SK-N-SH (cell line): ENCODE data around the gene CCL28. TPM values are rescaled to one million over a fixed set of nuclear protein-coding genes. Genes with fewer than 3 reads are reported as not detected.

ENCODE experiments used
- CTCF ChIA-PET: fragments of 300-600, 350-600 bp; formaldehyde crosslinking; extraction: SDS; loops from one replicate; lab custom pipeline; 2021; lab: Yijun Ruan, JAX
- POLR2A ChIA-PET: fragments of 350-600 bp; sonication (Branson Sonifier 250); formaldehyde crosslinking; extraction: SDS; loops from one replicate; lab custom pipeline; 2020; ENCODE audit warnings: antibody characterized with exemption, inconsistent platforms; lab: Yijun Ruan, JAX
- DNase-seq: peaks from one replicate; pipeline ENCODE4 v3.0.0; 2012
- H2AFZ ChIP-seq: fragments of 200-600 bp; sonication (generic); 2 replicates; pipeline ENCODE4 v1.8.1; 2016; ENCODE audit warnings: antibody characterized with exemption, mild to moderate bottlenecking, low read depth
- H3F3A ChIP-seq: fragments of 200-600 bp; sonication (generic); replicated peaks from 2 replicates; pipeline ENCODE3; 2016; ENCODE audit warnings: antibody characterized with exemption, mild to moderate bottlenecking; ENCODE audit not compliant: insufficient read depth
- H3K27ac ChIP-seq, 2 experiments: fragments of 200-500 bp in 1 of 2; fragments of 200-600 bp in 1 of 2; sonication (Bioruptor generic) in 1 of 2; sonication (generic), shearing (Covaris generic) in 1 of 2; 2 replicates each; pipeline versions ENCODE4 v1.5.1 to v1.6.1; 2014 to 2016; ENCODE audit warnings: low read depth in 2 of 2, inconsistent platforms in 1 of 2, low read length in 1 of 2, mild to moderate bottlenecking in 1 of 2, mixed read lengths in 1 of 2
- H3K27me3 ChIP-seq: fragments of 200-600 bp; sonication (generic), shearing (Covaris generic); 2 replicates; pipeline ENCODE4 v1.6.1; 2016; ENCODE audit warnings: mixed run types; ENCODE audit not compliant: insufficient read depth
- H3K36me3 ChIP-seq, 2 experiments: fragments of 200-500 bp in 1 of 2; fragments of 200-600 bp in 1 of 2; sonication (Bioruptor generic) in 1 of 2; sonication (generic) in 1 of 2; replicated peaks in 1 of 2; 2 replicates each; pipeline versions ENCODE3 to v1.5.1; 2014 to 2016; ENCODE audit warnings: low read length in 1 of 2, mild to moderate bottlenecking in 1 of 2; ENCODE audit not compliant: insufficient read depth in 2 of 2, control insufficient read depth in 1 of 2
- H3K4me1 ChIP-seq, 2 experiments: fragments of 200-500 bp in 1 of 2; fragments of 200-600 bp in 1 of 2; sonication (Bioruptor generic) in 1 of 2; sonication (generic), shearing (Covaris generic) in 1 of 2; 2 replicates each; pipeline versions ENCODE4 v1.5.1 to v1.6.1; 2014 to 2016; ENCODE audit warnings: low read depth in 1 of 2, low read length in 1 of 2, mixed run types in 1 of 2; ENCODE audit not compliant: insufficient read depth in 2 of 2, control insufficient read depth in 1 of 2
- H3K4me2 ChIP-seq: fragments of 200-600 bp; sonication (generic), shearing (Covaris generic); 2 replicates; pipeline ENCODE4 v1.6.1; 2017; ENCODE audit warnings: mixed run types
- H3K4me3 ChIP-seq, 2 experiments: fragments of 200-500 bp in 1 of 2; fragments of 200-600 bp in 1 of 2; sonication (Bioruptor generic) in 1 of 2; sonication (generic), shearing (Covaris generic) in 1 of 2; 2 replicates each; pipeline versions ENCODE4 v1.5.1 to v1.8.1; 2014 to 2016; ENCODE audit warnings: low read depth in 2 of 2, inconsistent platforms in 1 of 2, low read length in 1 of 2, mild to moderate bottlenecking in 1 of 2, mixed read lengths in 1 of 2, moderate library complexity in 1 of 2
- H3K79me2 ChIP-seq: fragments of 200-600 bp; sonication (generic); 2 replicates; pipeline ENCODE4 v1.8.1; 2017; ENCODE audit warnings: mild to moderate bottlenecking; ENCODE audit not compliant: insufficient read depth
- H3K9ac ChIP-seq: fragments of 200-600 bp; sonication (generic); 2 replicates; pipeline ENCODE4 v1.6.1; 2017; ENCODE audit warnings: mixed run types
- H3K9me2 ChIP-seq: fragments of 200-600 bp; sonication (generic); 2 replicates; pipeline ENCODE4 v1.6.1; 2017; ENCODE audit warnings: mixed run types
- H3K9me3 ChIP-seq: fragments of 200-600 bp; sonication (generic); 2 replicates; pipeline ENCODE4 v1.6.1; 2017; ENCODE audit warnings: mixed run types, mild to moderate bottlenecking, moderate library complexity
- H4K20me1 ChIP-seq: fragments of 200-600 bp; sonication (generic); 2 replicates; pipeline ENCODE4 v1.6.1; 2017; ENCODE audit warnings: mild to moderate bottlenecking, mixed run types; ENCODE audit not compliant: insufficient read depth
- CHD2 ChIP-seq: fragments of 150-350 bp; IDR thresholded peaks from 2 replicates; pipeline ENCODE4 v1.6.1; 2018; ENCODE audit warnings: low read length; ENCODE audit not compliant: partially characterized antibody
- EP300 ChIP-seq, 2 experiments: IDR thresholded peaks; 2 replicates each; pipeline versions ENCODE4 v1.4.0 to v1.6.1; 2012; ENCODE audit warnings: borderline replicate concordance in 1 of 2, low read depth in 1 of 2, low read length in 1 of 2
- EZH2phosphoT487 ChIP-seq: fragments of 200-600 bp; sonication (generic); IDR thresholded peaks from 2 replicates; pipeline ENCODE4 v1.6.1; 2017; ENCODE audit warnings: low read depth, mixed run types, mild to moderate bottlenecking, antibody characterized with exemption, moderate library complexity, borderline replicate concordance
- GABPA ChIP-seq: IDR thresholded peaks from 2 replicates; pipeline ENCODE4 v1.4.0; 2012; ENCODE audit warnings: low read depth, mild to moderate bottlenecking
- GATA2 ChIP-seq: sonication (generic); formaldehyde crosslinking; IDR thresholded peaks from 2 replicates; pipeline ENCODE4 v1.5.0; 2020; ENCODE audit warnings: mild to moderate bottlenecking, missing genetic modification reagents
- IRF3 ChIP-seq: fragments of 150-350 bp; IDR thresholded peaks from 2 replicates; pipeline ENCODE4 v1.6.1; 2016; ENCODE audit warnings: mild to moderate bottlenecking, low read depth, low read length
- JUND ChIP-seq: IDR thresholded peaks from 2 replicates; pipeline ENCODE4 v1.4.0; 2012
- MAX ChIP-seq: IDR thresholded peaks from 2 replicates; pipeline ENCODE4 v1.4.0; 2012; ENCODE audit warnings: low read depth
- MEF2A ChIP-seq: IDR thresholded peaks from 2 replicates; pipeline ENCODE4 v1.4.0; 2012; ENCODE audit warnings: low read depth, borderline replicate concordance
- MXI1 ChIP-seq: IDR thresholded peaks from 2 replicates; pipeline ENCODE4 v1.6.1; 2012; ENCODE audit warnings: mild to moderate bottlenecking, low read depth, low read length, improper control_type of control experiment
- RCOR1 ChIP-seq: fragments of 150-350 bp; IDR thresholded peaks from 2 replicates; pipeline ENCODE4 v1.6.1; 2017; ENCODE audit warnings: antibody characterized with exemption, low read length
- REST ChIP-seq: IDR thresholded peaks from 2 replicates; pipeline ENCODE4 v1.6.1; 2012; ENCODE audit warnings: mild to moderate bottlenecking, low read depth, low read length, moderate library complexity
- RFX5 ChIP-seq: IDR thresholded peaks from 2 replicates; pipeline ENCODE4 v1.6.1; 2012; ENCODE audit warnings: mild to moderate bottlenecking, improper control_type of control experiment, low read length
- SIN3A ChIP-seq: IDR thresholded peaks from 2 replicates; pipeline ENCODE4 v1.6.1; 2012; ENCODE audit warnings: low read depth, mild to moderate bottlenecking, low read length, moderate library complexity, borderline replicate concordance
- SMC3 ChIP-seq: IDR thresholded peaks from 2 replicates; pipeline ENCODE4 v1.6.1; 2012; ENCODE audit warnings: low read depth, low read length, improper control_type of control experiment
- TCF12 ChIP-seq: IDR thresholded peaks from 2 replicates; pipeline ENCODE4 v1.4.0; 2012
- TEAD4 ChIP-seq: IDR thresholded peaks from 2 replicates; pipeline ENCODE4 v1.4.0; 2012; ENCODE audit warnings: mild to moderate bottlenecking, borderline replicate concordance; ENCODE audit not compliant: insufficient read depth
- YY1 ChIP-seq: IDR thresholded peaks from 2 replicates; pipeline ENCODE4 v1.4.0; 2012; ENCODE audit warnings: low read depth, mild to moderate bottlenecking
- ZBTB33 ChIP-seq: IDR thresholded peaks from 2 replicates; pipeline ENCODE4 v1.4.0; 2012; ENCODE audit warnings: low read depth, borderline replicate concordance
- WGBS: methylation state at CpG from one replicate; pipeline ENCODE4 v1.1.6; 2017; ENCODE audit warnings: low lambda C conversion rate; 5-methylcytosine and 5-hydroxymethylcytosine counted together
- polyA plus RNA-seq, 3 experiments: library from polyadenylated mRNA; depleted of rRNA; stranded (reverse); fragments of >200 nt; gene quantifications; 2 replicates each; pipeline ENCODE4 v1.2.3, GENCODE V29; 2012

Gene CCL28
- polyA plus RNA-seq, 1 of the 3 experiments (the other 2 are of a cell fraction), result not detected

- Histone ChIP-seq H2AFZ (no peak overlapping the region), H3K79me2 (no peaks in the 10 kb centered on the region), H3K4me1 (no peaks in the 10 kb centered on the region), H3K4me3 (no peak overlapping the region), H3F3A (peaks cover 3% of the 10 kb centered on the region), H3K9ac (no peak overlapping the region), H3K4me2 (no peak overlapping the region), H3K27ac (no peak overlapping the region), H3K36me3 (no peaks in the 10 kb centered on the region), H3K9me3 (no peaks in the 10 kb centered on the region), H3K9me2 (no peaks in the 10 kb centered on the region), H4K20me1 (no peaks in the 10 kb centered on the region), H3K27me3 (no peaks in the 10 kb centered on the region)
- TF ChIP-seq EP300 (IDR thresholded peaks at IDR 0.05; ENCODE audit: borderline replicate concordance in 1 of 2, low read depth in 1 of 2, low read length in 1 of 2) (no peak), JUND (no peak), MEF2A (no peak), TEAD4 (no peak), IRF3 (no peak)
- ChIA-PET CTCF (interaction anchor here (0.6 kb wide), 1 partner anchor 27 kb away, joined by 3 read pairs; no protein-coding TSS in a partner anchor), POLR2A (no interaction called here)
- no peak for DNase-seq
- WGBS, result 96% methylated on average over 3 of the region's 3 CpGs
These were observed 25.0 kb upstream of the CCL28 start for GRCh38 chr5:43437062-43437660.

GRCh38 chr5:43433382-43433781 is 21.2 kb upstream of the CCL28 start:
- H3K9me2 ChIP-seq, result no peaks in the 10 kb centered on the region
- H2AFZ ChIP-seq, result no peak overlapping the region
- no peaks in the 10 kb centered on the region for H3K36me3 ChIP-seq
- H3K79me2 ChIP-seq, result no peaks in the 10 kb centered on the region
- H3K4me3 ChIP-seq, result no peak overlapping the region
- peaks cover 3% of the 10 kb centered on the region for H3F3A ChIP-seq
- H3K9ac ChIP-seq, result no peak overlapping the region
- no peak overlapping the region for H3K27ac ChIP-seq
- H3K9me3 ChIP-seq, result no peaks in the 10 kb centered on the region
- no peak overlapping the region for H3K4me2 ChIP-seq
- ChIA-PET CTCF (interaction anchor here (1.0 kb wide), 1 partner anchor 43 kb away, joined by 3 read pairs; no protein-coding TSS in a partner anchor), POLR2A (no interaction called here)
- H3K27me3 ChIP-seq, result no peaks in the 10 kb centered on the region
- WGBS, result 59% methylated on average over 4 of the region's 4 CpGs
- no peaks in the 10 kb centered on the region for H3K4me1 ChIP-seq
- no peak for DNase-seq
- TF ChIP-seq SIN3A (no peak), MEF2A (no peak), SMC3 (no peak), ZBTB33 (no peak), GABPA (no peak), TEAD4 (no peak), RCOR1 (no peak), TCF12 (no peak), MAX (no peak), GATA2 (no peak), REST (no peak), CHD2 (no peak), EZH2phosphoT487 (no peak), EP300 (IDR thresholded peaks at IDR 0.05; ENCODE audit: borderline replicate concordance in 1 of 2, low read depth in 1 of 2, low read length in 1 of 2) (no peak), YY1 (no peak), MXI1 (no peak), RFX5 (no peak)
- TF ChIP-seq, all 33 proteins: peak for 0
- H4K20me1 ChIP-seq, result no peaks in the 10 kb centered on the region
